PC-9 (cell line): ENCODE data around the gene PASK. TPM values are rescaled to one million over a fixed set of nuclear protein-coding genes. Genes with fewer than 3 reads are reported as not detected.

Experiments
- BruUV-seq: library from RNA; stranded (reverse); fragments of 400-500 nt; replicated peaks from 2 replicates; lab custom pipeline; 2021; lab: Mats Ljungman, UMichigan
- CTCF ChIA-PET: fragments of 300-600 bp; sonication (Branson Sonifier 250); formaldehyde crosslinking; loops from one replicate; lab custom pipeline; 2022; ENCODE audit warnings: antibody characterized with exemption; lab: Charles Lee
- POLR2A ChIA-PET: fragments of 300-600 bp; sonication (Branson Sonifier 250); formaldehyde crosslinking; loops from one replicate; lab custom pipeline; 2022; ENCODE audit warnings: antibody characterized with exemption; ENCODE audit not compliant: unreplicated experiment; lab: Charles Lee
- DNase-seq, 2 experiments: peaks; one replicate each; pipeline versions ENCODE4 v3.0.0 to v3.0.0-alpha.2; 2015 to 2022; ENCODE audit warnings: mixed read lengths in 1 of 2
- H2AFZ ChIP-seq: fragments of 200-600 bp; sonication (generic); 2 replicates; pipeline ENCODE4 v1.8.1; 2017; ENCODE audit warnings: antibody characterized with exemption
- H3F3A ChIP-seq: fragments of 200-600 bp; sonication (generic); 2 replicates; pipeline ENCODE4 v1.8.1; 2017; ENCODE audit warnings: antibody characterized with exemption, mild to moderate bottlenecking, low read depth; ENCODE audit not compliant: insufficient read depth
- H3K27ac ChIP-seq: fragments of 200-600 bp; sonication (generic); 2 replicates; pipeline ENCODE4 v1.6.1; 2016; ENCODE audit warnings: mixed run types
- H3K27me3 ChIP-seq: fragments of 200-600 bp; sonication (generic); 2 replicates; pipeline ENCODE4 v1.6.1; 2016; ENCODE audit warnings: low read depth, mixed run types; ENCODE audit not compliant: insufficient read depth
- H3K36me3 ChIP-seq: fragments of 200-600 bp; sonication (generic); 2 replicates; pipeline ENCODE4 v1.6.1; 2016; ENCODE audit warnings: low read depth, mixed run types
- H3K4me1 ChIP-seq: fragments of 200-600 bp; sonication (generic); replicated peaks from 2 replicates; pipeline ENCODE4 v1.6.1; 2016; ENCODE audit warnings: mixed run types; ENCODE audit not compliant: insufficient read depth
- H3K4me2 ChIP-seq: fragments of 200-600 bp; sonication (generic); 2 replicates; pipeline ENCODE4 v1.6.1; 2017; ENCODE audit warnings: mixed run types
- H3K4me3 ChIP-seq: fragments of 200-600 bp; sonication (generic); 2 replicates; pipeline ENCODE4 v1.6.1; 2016; ENCODE audit warnings: mixed run types
- H3K79me2 ChIP-seq: fragments of 200-600 bp; sonication (generic); 2 replicates; pipeline ENCODE4 v1.6.1; 2017; ENCODE audit warnings: low read depth, mixed run types
- H3K9me2 ChIP-seq: fragments of 200-600 bp; sonication (generic); 2 replicates; pipeline ENCODE4 v1.8.1; 2017; ENCODE audit warnings: mild to moderate bottlenecking; ENCODE audit not compliant: insufficient read depth
- H3K9me3 ChIP-seq: fragments of 200-600 bp; sonication (generic); 2 replicates; pipeline ENCODE4 v1.8.1; 2016; ENCODE audit warnings: low read depth; ENCODE audit not compliant: insufficient read depth
- H4K20me1 ChIP-seq: fragments of 200-600 bp; sonication (generic); 2 replicates; pipeline ENCODE4 v1.8.1; 2017; ENCODE audit not compliant: insufficient read depth
- CTCF ChIP-seq: fragments of 200-600 bp; sonication (generic); conservative IDR thresholded peaks from 2 replicates; pipeline ENCODE4 v1.6.1; 2017; ENCODE audit warnings: mixed run types, antibody characterized with exemption, mild to moderate bottlenecking, moderate library complexity
- EZH2 ChIP-seq: fragments of 200-600 bp; sonication (generic); IDR thresholded peaks from 2 replicates; pipeline ENCODE4 v1.8.0; 2017; ENCODE audit warnings: antibody characterized with exemption, low read depth
- intact Hi-C: fragments of 100-400 bp; cut with micrococcal nuclease; formaldehyde crosslinking; loops from one replicate; pipeline ENCODE4 v1.10.0; 2022; ENCODE audit not compliant: unreplicated experiment
- total RNA-seq: library from RNA; stranded (reverse); gene quantifications from 2 replicates; pipeline ENCODE4 v1.2.3, GENCODE V29; 2021

The PASK gene
- total RNA-seq, 1 experiment from 2014 or later = 77.5 TPM

GRCh38 chr2:241147336-241147735 is 1.9 kb downstream of the PASK start:
- no peak for DNase-seq
- no peaks in the 10 kb centered on the region for H4K20me1 ChIP-seq
- peaks cover 41% of the 10 kb centered on the region for H3K79me2 ChIP-seq
- no peaks in the 10 kb centered on the region for H3K27me3 ChIP-seq
- H3K4me3 ChIP-seq = no peak overlapping the region
- intact Hi-C loops = loop anchor here (5.0 kb wide), 2 partner anchors 45 to 210 kb away; partner anchors contain the start of genes FARP2 and MTERF4
- H3K4me2 ChIP-seq = no peak overlapping the region
- 0 out of 2 replicates have a peak, but pooled peaks cover 4% of the 10 kb centered on the region for H3K36me3 ChIP-seq
- no peak overlapping the region for H2AFZ ChIP-seq
- ChIA-PET POLR2A (no interaction called here), CTCF (interaction anchor here (0.9 kb wide), 1 partner anchor 69 kb away, joined by 5 read pairs; no protein-coding TSS in a partner anchor)
- H3K9me2 ChIP-seq = no peaks in the 10 kb centered on the region
- TF ChIP-seq EZH2 (no peak), CTCF (no peak)
- no peak overlapping the region for H3K27ac ChIP-seq
- no peaks in the 10 kb centered on the region for H3F3A ChIP-seq
- H3K4me1 ChIP-seq = peaks cover 17% of the 10 kb centered on the region
- H3K9me3 ChIP-seq = no peaks in the 10 kb centered on the region
- BruUV-seq = no TSS peak

- no peak overlapping the region for H3K27ac ChIP-seq
- H4K20me1 ChIP-seq = no peaks in the 10 kb centered on the region
- TF ChIP-seq EZH2 = no peak
- TF ChIP-seq CTCF = no peak
- H3K9me3 ChIP-seq = no peaks in the 10 kb centered on the region
- peaks cover 30% of the 10 kb centered on the region for H3K79me2 ChIP-seq
- ChIA-PET CTCF (no interaction called here), POLR2A (no interaction called here)
- H3K4me1 ChIP-seq = peaks cover 15% of the 10 kb centered on the region
- DNase-seq = no peak
- H3K9me2 ChIP-seq = no peaks in the 10 kb centered on the region
- no peaks in the 10 kb centered on the region for H3K27me3 ChIP-seq
- no peak overlapping the region for H2AFZ ChIP-seq
- no TSS peak for BruUV-seq
- H3K4me2 ChIP-seq = no peak overlapping the region
- intact Hi-C loops = loop anchor here (5.0 kb wide), 2 partner anchors 44 to 211 kb away; partner anchors contain the start of genes FARP2 and MTERF4
- H3F3A ChIP-seq = no peaks in the 10 kb centered on the region
- 0 out of 2 replicates have a peak, but pooled peaks cover 6% of the 10 kb centered on the region for H3K36me3 ChIP-seq
- H3K4me3 ChIP-seq = no peak overlapping the region
Observed at GRCh38 chr2:241146286-241146685, 3.0 kb downstream of the PASK start.

- ChIA-PET POLR2A (no interaction called here), CTCF (no interaction called here)
- Histone ChIP-seq H3K4me1 (peaks cover under 1% of the 10 kb centered on the region; the same call in 1 of the 2 replicates), H2AFZ (no peak overlapping the region), H3K4me3 (no peak overlapping the region), H3K36me3 (0 out of 2 replicates have a peak, but pooled peaks cover 11% of the 10 kb centered on the region), H3K27me3 (no peaks in the 10 kb centered on the region), H3K27ac (no peak overlapping the region), H3K9me3 (no peaks in the 10 kb centered on the region), H3K79me2 (peaks cover 13% of the 10 kb centered on the region; the same call in 1 of the 2 replicates), H4K20me1 (no peaks in the 10 kb centered on the region), H3F3A (no peaks in the 10 kb centered on the region), H3K4me2 (no peak overlapping the region), H3K9me2 (no peaks in the 10 kb centered on the region)
- no peak for TF ChIP-seq EZH2
- no peak for TF ChIP-seq CTCF
- intact Hi-C loops = no loop called here
- no TSS peak for BruUV-seq
- DNase-seq = no peak
Observed at GRCh38 chr2:241142593-241142992, 6.7 kb downstream of the PASK start.
